HG03469 (cell line): ENCODE data around the gene DENND1B.

Source experiments
- ATAC-seq: cut with Tn5 transposase; IDR thresholded peaks from one replicate; pipeline ENCODE4 v1.9.1; 2021; ENCODE audit warnings: mild to moderate bottlenecking, moderate library complexity, moderate number of reproducible peaks; ENCODE audit not compliant: unreplicated experiment

DENND1B gene

DNA sequence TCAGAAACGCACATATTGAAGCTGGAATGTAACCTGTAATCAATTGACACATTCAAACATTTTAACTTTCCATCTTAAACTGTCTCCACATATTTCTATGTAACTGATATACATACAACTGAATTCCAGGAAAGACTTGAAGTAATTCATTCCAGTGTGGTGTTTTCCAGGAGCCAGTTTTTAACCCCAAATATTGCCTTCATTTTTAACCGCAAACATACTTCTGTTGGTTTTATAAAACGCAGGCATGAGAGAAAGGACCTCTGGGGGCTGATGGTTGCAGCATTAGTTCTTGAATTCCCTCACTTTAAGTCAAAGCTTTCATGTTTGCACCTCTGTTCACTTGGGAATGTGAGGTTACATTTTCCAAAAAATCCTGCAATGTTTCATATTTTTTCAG is 303.1 kb downstream of the DENND1B start:
- no peak for ATAC-seq

DNA sequence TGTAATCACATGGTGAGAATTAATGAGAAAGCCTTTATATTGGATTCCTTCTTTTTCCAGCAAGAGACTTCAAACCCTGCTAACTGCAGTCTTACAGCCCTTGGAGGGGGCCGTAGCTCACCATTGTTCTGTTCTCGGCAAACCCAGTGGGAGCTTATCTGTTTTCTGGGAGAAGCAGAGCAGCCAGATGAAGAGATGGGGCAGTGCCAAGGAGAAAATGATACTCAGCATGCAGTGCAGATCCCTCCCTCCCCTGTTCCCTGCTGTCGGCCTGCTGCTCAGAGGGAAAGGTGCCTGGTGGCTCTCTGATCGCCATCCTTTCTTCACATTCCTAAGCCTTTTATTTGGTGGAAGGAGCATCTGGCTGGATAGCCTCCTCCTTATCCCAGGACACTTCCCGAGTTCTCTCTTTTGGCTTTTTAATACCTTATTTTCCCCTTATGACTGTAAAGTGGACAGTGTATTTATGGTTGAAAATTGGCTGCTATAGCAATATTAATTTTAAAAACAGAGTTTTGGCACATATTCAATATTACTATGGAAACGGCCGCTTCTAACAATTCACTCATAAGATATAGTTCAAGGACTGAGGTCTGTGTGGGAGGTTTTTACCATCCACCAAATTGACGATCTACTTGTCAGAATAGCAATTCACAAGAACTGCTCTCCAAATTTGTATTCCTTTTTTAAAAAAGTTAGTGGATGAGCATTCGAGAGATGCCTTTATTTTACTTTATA is 303.9 kb downstream of the DENND1B start:
- ATAC-seq = no peak

DNA sequence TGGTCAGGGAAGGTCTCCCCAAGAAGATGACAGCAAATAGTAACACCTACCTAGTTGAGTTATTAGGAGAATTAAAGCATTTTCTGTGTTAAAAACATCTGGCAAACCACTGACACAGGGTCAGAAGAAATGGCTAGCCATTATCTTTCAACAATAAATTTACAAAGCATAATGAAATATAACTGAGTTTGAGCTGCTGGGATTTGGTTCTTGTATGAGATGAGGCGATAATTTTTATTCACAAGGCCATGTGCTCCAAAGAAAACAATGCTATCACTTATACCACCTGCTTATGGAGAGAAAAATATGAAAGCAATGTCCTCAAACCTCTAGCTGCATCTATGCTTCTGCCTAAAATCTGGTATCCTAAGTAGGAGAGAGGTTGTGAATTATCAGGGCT is 304.9 kb downstream of the DENND1B start:
- no peak for ATAC-seq

DNA sequence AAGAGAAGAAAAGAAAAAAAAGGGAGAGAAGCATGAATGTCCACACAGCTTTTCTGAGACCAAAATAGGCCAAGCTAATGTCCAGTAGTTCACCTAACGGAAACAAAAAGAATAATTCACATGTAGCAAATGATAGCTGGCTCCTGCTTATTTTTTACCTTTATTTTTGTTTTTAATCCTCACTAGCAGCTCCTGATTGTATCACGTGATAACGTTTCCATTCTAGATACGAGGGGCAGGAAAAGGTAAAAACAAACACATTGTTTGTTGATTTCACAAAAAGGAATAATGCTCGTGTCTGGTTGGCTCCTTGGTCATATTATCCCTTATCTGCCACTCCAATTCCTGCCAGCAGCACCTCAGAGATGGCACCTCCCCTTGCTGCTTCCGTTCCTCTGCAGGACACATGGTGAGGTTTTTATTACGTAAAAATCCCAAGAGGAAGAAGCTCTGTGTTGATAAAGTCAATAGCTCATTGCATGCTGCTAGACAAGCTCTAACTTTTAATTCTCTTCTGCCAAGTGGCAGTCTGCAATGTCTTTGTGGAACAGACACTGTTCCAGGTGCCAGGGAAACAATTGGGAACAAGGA is 305.6 kb downstream of the DENND1B start:
- no peak for ATAC-seq

DNA sequence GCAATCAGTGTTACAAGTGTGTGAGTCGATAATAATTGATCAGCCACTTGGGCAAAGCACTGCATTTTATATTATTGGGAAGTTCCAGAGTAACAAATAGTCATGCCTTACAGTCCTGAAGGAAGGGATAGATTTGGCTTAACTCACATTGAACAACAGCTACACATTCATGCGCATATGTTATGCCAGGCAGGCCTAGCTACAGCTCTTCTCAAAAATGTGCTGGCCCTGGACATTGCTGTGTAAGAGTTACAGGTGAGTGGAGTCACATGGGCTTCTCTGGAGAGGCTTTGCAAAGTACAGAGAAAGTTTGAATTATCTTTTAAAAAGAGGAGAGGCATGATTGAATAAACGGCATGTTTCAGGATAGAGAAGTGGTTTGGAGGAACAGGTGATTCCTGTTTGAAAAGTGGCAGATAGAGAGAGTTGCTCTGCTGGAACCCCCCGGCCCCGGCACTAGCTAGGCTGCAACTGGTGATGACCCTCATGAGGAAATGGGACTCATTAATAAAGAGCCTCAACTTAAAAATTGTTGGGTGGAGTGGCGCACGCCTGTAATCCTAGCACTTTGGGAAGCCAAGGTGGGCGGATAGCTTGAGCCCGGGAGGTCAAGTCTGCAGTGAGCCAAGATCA is 306.6 kb downstream of the DENND1B start:
- no peak for ATAC-seq

DNA sequence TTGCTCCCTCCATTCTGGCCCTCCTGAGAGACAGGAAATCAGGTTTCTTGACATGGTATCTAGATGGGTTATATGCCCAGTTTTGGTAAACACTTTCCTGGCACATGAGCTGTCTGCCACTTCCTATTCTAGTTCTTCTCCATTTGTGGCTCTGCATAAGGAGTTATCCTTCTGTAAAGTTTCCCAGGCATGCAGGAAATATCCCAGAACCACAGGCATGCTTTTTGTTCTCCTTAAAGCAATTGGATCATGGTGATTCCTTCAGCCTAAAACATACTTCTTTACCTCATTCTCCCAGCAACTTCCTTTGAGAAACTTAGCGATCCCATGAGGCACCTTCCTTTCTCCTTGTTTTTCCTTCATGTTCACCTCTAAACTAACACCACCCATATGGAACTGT is 307.4 kb downstream of the DENND1B start:
- ATAC-seq = no peak

DNA sequence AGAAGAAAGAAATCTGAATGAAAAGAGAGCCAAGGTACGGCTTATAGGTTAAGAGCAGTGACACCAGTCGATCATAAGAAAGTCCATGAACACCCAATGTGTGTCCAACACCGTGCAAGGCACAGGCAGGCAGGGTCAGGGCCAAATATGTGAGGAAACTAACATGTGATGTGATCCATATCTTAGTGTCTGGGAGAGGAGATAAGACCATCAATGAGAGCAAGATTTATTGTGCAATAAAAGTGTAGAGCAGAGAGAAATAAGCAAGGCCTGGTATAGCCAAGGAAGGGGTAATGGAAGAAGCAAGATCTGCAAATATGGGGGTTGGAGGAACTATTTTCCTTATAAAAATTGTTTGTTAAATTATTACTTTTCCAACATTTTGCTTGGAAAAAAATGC is 308.5 kb downstream of the DENND1B start:
- ATAC-seq = no peak

DNA sequence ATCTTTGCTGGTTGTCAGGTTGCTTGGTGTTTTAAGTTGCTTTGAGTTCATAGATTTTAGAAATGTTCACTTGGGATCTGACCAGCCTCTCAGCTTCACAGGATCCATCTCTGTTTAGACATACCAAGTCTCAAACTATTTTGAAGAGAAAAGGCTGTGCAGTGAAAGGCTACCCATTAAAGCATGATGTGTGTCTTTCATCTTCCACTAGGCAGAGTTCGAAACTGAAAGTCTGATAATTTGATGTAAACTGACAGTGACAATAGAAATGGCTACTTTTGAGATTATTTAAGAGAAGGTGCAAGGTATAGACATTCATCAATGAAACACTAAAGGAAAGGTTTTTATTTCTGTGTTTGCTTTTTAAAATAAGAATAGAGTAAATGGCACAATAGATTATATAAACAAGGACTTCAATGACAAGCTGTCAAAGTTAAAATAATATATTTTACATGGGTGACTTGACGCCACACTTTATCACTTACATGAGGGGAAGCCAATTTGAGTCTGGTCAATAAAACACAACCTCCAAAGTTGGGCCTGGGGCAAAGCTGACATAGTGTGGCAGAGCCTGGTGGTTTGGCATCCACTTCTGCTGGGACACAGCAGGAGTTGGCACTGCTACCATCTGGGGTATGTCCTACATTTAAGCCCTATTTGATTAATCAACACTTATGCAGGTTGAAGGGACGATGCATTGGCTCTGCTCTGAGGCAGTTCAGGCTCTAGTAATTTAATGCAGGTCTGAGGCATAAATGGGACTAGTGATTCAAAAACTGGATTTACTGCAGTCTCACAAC is 309.6 kb downstream of the DENND1B start:
- ATAC-seq = no peak

DNA sequence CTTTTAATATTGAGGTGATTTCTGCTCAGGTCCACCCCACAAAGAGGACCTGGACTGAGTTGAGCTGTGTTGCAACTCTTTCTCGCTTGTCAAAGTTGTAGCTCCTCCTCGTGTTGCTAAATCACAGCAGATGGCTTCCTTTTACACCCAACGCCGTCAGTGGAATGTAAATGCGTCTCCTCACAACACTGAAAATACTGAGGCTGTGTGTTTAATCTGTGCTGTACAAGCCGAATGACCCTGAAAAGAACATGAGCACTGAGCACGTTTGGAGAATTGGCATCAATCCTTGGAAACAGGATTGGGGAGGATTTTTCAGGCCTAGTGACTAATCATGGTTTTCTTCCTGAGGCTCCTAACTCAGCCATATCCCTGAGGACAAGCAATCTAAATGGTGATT is 311.2 kb downstream of the DENND1B start:
- ATAC-seq = no peak

DNA sequence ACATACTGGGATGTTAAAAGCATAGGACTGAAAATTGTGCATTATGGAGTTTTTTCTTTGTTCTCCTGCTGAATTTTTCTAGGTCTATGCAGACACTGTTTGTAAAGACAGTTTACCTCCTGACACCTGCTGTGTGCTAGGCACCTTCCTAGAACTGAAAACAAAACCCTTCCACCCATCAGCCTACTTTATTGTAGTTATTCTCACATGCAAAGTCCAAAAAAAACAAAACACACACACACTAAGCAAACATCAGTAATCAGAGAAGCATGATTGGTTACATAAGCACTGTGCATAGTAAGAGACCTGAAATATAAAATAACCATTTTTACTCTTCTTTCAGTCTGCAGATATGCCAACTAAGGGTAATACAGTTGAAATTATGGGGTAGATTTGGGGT is 312.1 kb downstream of the DENND1B start:
- ATAC-seq = no peak

DNA sequence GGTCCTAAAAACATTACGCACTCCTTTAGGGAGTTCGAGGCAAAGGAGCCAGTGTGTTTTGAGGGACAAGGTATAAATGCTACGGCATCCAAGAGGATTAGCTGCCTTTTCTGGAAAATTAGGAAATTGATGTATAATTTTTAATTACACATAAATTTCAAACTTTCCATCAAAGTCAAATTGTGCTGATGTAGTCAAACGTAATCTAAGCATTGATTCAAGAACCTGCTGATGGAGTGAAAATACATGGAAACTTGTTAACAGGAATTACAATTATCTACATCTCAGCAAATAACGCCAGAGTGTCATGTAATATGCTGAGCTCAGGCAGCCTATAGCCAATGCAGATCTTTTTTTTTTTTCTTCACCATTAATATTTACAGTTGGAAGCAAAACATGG is 312.7 kb downstream of the DENND1B start:
- ATAC-seq = no peak
